Measurements from ENCODE around the gene CENPM. TPM values are rescaled to one million over a fixed set of nuclear protein-coding genes. Genes with fewer than 3 reads are reported as not detected.
"Not testable (repeated sequence)": the region's sequence is repeated elsewhere in the genome, so short reads cannot be mapped to it uniquely, and the experiment has no call there.

CENPM gene
- total RNA-seq, 4 donors from 2014 or later, result 12.7 TPM; not detected in 3

DNA sequence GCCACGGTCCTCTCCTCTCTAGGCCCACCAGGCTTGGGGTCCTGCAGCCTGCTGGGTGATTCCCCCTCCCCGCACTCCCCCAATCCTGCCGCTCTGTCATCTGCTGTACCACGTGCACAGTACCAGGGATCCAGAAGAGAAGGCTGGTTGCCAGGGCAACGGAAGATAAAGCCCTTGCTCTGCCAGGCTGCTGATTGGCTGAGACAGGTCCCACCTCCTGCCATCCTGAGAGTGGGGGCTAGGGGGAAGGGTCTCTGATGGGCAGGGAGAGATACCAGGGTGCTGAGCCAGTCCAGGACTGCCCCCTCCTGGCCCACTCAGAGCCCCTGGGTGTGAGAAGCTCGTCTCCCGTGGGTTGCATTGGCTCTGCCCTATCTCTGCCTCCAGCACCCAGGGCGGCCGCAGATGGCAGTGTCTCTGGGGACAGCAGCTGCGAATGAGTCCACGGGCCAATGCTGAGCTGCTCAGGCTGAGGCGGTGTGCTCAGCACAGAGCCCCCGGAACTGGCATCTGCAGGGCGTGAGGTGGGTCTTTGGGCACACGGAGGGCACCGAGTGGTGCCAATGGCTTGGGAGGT lies 5.0 kb upstream of the CENPM start, which contains the start of gene SMIM45:
SMIM45 (plus strand) TSS at position 253 of the 577 bp plus-strand sequence.
- intact Hi-C loops (cut with DNase I; ENCODE audit: low total_unique reads), result loop anchor here (5.0 kb wide), 1 partner anchor 1010 kb away; no protein-coding TSS in a partner anchor
- Histone ChIP-seq H3K36me3 (no peaks in the 10 kb centered on the region), H3K4me1 (no peaks in the 10 kb centered on the region), H3K27ac (no peak within 1 kb of the TSS), H3K9me3 (no peaks in the 10 kb centered on the region), H3K27me3 (no peaks in the 10 kb centered on the region), H3K4me3 (no peak within 1 kb of the TSS)
- TF ChIP-seq POLR2A (IDR thresholded peaks at IDR 0.05), result no peak
- TF ChIP-seq, protein P1, sequence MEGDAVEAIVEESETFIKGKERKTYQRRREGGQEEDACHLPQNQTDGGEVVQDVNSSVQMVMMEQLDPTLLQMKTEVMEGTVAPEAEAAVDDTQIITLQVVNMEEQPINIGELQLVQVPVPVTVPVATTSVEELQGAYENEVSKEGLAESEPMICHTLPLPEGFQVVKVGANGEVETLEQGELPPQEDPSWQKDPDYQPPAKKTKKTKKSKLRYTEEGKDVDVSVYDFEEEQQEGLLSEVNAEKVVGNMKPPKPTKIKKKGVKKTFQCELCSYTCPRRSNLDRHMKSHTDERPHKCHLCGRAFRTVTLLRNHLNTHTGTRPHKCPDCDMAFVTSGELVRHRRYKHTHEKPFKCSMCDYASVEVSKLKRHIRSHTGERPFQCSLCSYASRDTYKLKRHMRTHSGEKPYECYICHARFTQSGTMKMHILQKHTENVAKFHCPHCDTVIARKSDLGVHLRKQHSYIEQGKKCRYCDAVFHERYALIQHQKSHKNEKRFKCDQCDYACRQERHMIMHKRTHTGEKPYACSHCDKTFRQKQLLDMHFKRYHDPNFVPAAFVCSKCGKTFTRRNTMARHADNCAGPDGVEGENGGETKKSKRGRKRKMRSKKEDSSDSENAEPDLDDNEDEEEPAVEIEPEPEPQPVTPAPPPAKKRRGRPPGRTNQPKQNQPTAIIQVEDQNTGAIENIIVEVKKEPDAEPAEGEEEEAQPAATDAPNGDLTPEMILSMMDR (IDR thresholded peaks at IDR 0.05), result no peak
- no peak for DNase-seq

DNA sequence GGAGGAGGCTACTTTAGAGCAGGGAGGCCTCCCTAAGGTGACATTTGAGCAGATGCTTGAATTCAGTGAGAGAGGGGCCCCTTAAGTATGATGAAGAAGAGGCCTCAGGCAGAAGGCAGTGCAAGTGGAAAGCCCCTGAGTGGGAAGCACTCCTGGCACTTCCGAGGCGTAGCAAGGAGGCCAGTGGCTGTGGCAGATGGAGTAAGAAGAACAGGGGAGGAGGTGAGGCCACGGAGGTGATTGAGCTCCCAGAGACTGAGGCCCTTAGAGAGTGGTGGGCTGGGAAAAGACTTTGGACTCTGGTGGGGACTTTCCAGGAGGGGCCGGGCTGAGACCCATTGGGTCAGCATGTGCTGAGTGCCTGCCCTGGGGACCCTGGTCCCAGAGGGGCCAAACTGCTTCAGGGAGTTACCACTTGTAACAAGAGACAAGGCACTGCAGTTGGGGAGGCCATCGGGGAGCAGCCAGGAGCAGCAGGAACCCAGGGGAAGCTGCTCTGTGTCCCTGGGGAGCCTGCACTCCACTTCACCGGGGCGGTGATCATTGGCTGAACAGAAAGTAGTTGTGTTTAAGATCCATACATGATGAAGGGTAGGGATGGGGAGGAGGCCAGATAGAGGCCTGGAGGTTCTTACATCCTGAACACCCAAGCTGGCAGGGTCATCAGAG lies 2.5 kb upstream of the CENPM start:
- TF ChIP-seq, protein P1 (IDR thresholded peaks at IDR 0.05), result no peak
- no peaks in the 10 kb centered on the region for H3K9me3 ChIP-seq
- intact Hi-C loops (cut with DNase I; ENCODE audit: low total_unique reads), result loop anchor here (10.0 kb wide), 1 partner anchor 125 kb away; no protein-coding TSS in a partner anchor
- DNase-seq, result no peak
- H3K36me3 ChIP-seq, result no peaks in the 10 kb centered on the region
- H3K4me1 ChIP-seq, result peaks cover 0 to 6% of the 10 kb centered on the region in 2 donors
- no peak overlapping the region for H3K4me3 ChIP-seq
- H3K27me3 ChIP-seq, result no peaks in the 10 kb centered on the region
- no peak overlapping the region for H3K27ac ChIP-seq

DNA sequence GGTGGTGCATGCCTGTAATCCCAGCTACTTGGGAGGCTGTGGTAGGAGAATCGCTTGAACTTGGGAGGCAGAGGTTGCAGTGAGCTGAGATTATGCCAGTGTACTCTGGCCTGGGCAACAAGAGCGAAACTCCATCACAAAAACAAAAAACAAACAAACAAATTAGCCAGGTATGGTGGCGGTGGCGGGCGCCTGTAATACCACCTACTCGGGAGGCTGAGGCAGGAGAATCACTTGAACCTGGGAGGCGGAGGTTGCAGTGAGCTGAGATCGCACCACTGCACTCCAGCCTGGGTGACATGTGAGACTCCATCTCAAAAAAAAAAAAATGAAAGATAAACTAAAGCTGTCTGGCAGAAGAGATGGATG lies 2.0 kb upstream of the CENPM start:
- intact Hi-C loops (cut with DNase I; ENCODE audit: low total_unique reads), result loop anchor here (10.0 kb wide), 1 partner anchor 124 kb away; no protein-coding TSS in a partner anchor
- H3K27ac ChIP-seq, H3K4me3 ChIP-seq, H3K9me3 ChIP-seq, DNase-seq, H3K36me3 ChIP-seq, H3K4me1 ChIP-seq, H3K27me3 ChIP-seq: not testable (repeated sequence)

DNA sequence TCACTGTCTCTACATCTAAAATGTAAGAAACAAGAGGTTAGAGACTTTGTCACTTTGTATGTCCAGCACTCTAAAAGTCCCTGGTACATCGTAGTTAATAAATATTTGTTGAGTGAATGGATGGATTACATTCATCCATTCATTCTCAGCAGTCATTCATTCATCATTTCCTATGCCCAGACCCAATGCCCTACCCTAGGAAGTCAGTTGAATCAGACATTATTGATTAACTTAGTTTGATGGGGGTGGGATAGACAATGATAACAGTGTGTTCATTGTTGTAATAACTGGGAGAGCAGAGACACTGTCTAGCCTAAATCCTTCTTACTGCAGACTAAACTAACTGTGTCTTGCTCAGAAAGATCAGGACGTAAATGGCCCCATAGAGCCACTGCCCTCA lies 1.2 kb upstream of the CENPM start:
- intact Hi-C loops (cut with DNase I; ENCODE audit: low total_unique reads), result loop anchor here (10.0 kb wide), 1 partner anchor 123 kb away; no protein-coding TSS in a partner anchor
- no peaks in the 10 kb centered on the region for H3K36me3 ChIP-seq
- DNase-seq, result no peak
- no peaks in the 10 kb centered on the region for H3K9me3 ChIP-seq
- H3K27me3 ChIP-seq, result no peaks in the 10 kb centered on the region
- no peak overlapping the region for H3K27ac ChIP-seq
- H3K4me3 ChIP-seq, result no peak overlapping the region
- peaks cover 0 to 6% of the 10 kb centered on the region in 2 donors for H3K4me1 ChIP-seq
- TF ChIP-seq POLR2A (IDR thresholded peaks at IDR 0.05), result no peak
- TF ChIP-seq, protein P1 (IDR thresholded peaks at IDR 0.05), result no peak

DNA sequence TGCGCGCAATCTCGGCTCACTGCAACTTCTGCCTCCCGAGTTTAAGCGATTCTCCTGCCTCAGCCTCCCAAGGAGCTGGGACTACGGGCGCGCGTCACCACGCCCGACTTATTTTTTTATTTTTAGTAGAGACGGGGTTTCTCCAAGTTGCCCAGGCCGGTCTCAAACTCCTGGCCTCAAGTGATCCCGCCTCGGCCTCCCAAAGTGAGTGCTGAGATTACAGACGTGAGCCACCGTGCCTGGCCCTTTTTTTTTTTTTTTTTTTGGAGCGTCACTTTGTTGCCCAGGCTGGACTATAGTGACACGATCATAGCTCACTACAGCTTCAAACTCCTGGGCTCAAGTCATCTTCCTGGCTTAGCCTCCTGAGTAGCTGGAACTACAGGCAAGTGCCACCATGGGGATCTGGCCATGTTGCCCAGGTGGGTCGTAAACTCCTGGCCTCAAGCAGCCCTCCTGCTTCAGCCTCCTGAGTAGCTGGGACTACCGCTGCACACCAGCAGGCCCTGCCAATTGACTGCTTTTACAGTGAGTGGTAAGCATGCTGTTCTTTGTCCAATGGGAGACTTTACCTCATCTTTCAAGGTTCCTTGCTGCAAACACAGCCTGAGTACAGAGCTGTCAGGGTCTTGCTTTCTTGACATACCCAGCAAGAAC lies 600 bp upstream of the CENPM start:
- TF ChIP-seq POLR2A (IDR thresholded peaks at IDR 0.05), result no peak
- TF ChIP-seq, protein P1 (IDR thresholded peaks at IDR 0.05), result no peak
- intact Hi-C loops (cut with DNase I; ENCODE audit: low total_unique reads), result loop anchor here (10.0 kb wide), 1 partner anchor 123 kb away; no protein-coding TSS in a partner anchor
- Histone ChIP-seq H3K27me3 (no peaks in the 10 kb centered on the region), H3K27ac (peak overlapping the region; percentile 44 to 56), H3K9me3 (no peaks in the 10 kb centered on the region), H3K4me3 (peak overlapping the region; percentile 56 to 60), H3K36me3 (no peaks in the 10 kb centered on the region), H3K4me1 (peaks cover 0 to 6% of the 10 kb centered on the region in 2 donors)
- no peak for DNase-seq

Measured in uterus (tissue), 4 donors.